ENCODE results near the gene MTX1. TPM values are rescaled to one million over a fixed set of nuclear protein-coding genes. Genes with fewer than 3 reads are reported as not detected.

The MTX1 gene
- total and polyA plus RNA-seq, 12 donors = 26.7 to 111 (median 45.9) TPM

DNA sequence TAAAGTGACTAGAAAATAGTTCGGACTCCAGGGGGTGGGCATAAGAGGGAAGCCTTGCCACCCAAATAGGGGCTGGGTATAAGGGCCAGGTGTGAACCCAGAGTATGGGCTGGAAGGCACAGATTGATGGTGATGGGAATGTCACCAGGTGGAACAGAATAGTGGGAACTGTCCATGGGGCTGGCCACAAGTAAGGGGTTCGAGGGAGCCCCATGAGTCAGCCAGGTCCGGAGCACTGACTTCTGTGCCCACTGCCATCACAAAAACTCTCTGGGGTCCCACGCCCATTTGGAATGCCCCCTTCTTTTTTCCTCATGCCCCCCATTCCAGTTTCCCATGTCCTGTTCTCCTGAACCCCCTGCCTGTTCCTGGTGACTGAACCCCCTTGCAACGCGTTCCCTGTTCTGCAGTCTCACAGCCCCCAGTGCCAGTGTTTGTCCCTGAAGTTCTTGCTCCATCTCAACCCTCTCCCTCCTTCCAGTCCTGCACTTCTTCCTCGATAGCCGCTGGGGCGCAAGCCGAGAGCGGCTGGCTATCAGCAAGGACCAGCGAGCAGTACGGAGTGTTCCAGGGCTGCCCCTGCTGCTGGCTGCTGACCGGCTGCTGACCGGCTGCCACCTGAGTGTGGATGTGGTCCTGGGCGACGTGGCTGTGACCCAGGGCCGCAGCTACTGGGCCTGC, 27.0 kb upstream of the MTX1 start:
- Histone ChIP-seq H3K9me3 (replicated peaks in 1 of 3) (no peaks in the 10 kb centered on the region), H3K27ac (no peak overlapping the region), H3K27me3 (no peaks in the 10 kb centered on the region), H3K4me1 (replicated peaks in 1 of 2) (peaks cover 0 to 5% of the 10 kb centered on the region in 2 donors), H3K36me3 (replicated peaks in 1 of 2) (no peaks in the 10 kb centered on the region), H3K4me3 (no peak overlapping the region)
- intact Hi-C loops (cut with DNase I) = no loop called here
- 80 to 87% (median 83%) methylated on average over 12 to 18 of the region's 18 CpGs for WGBS, 4 donors
- TF ChIP-seq, protein P1, sequence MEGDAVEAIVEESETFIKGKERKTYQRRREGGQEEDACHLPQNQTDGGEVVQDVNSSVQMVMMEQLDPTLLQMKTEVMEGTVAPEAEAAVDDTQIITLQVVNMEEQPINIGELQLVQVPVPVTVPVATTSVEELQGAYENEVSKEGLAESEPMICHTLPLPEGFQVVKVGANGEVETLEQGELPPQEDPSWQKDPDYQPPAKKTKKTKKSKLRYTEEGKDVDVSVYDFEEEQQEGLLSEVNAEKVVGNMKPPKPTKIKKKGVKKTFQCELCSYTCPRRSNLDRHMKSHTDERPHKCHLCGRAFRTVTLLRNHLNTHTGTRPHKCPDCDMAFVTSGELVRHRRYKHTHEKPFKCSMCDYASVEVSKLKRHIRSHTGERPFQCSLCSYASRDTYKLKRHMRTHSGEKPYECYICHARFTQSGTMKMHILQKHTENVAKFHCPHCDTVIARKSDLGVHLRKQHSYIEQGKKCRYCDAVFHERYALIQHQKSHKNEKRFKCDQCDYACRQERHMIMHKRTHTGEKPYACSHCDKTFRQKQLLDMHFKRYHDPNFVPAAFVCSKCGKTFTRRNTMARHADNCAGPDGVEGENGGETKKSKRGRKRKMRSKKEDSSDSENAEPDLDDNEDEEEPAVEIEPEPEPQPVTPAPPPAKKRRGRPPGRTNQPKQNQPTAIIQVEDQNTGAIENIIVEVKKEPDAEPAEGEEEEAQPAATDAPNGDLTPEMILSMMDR (IDR thresholded peaks at IDR 0.05) = no peak
- no peak for TF ChIP-seq POLR2A (IDR thresholded peaks at IDR 0.05)
- DNase-seq = peak in 2 of 7 donors; percentile 9 to 10

DNA sequence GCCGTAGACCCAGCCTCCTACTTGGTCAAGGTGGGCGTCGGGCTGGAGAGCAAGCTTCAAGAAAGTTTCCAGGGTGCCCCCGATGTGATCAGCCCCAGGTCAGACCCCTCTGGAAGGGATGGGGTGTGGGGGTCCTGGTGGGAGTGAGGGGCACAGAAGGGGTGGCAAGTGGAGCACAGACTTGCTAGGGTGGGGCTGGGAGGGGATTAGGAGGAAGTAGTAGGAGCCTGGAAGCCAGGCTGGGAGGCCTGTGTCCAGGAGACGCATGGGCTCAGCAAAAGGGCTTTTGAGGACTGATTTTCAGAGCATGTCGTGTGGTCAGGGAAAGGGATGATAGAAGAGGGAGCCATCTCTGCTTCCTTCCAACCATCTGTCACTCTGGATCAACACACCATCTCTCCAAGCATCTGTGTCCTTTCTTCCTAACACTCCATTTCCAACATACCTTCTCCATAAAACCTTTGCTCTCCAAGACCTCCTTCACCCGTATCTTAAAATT, 26.4 kb upstream of the MTX1 start:
- Histone ChIP-seq H3K4me3 (no peak overlapping the region), H3K27me3 (no peaks in the 10 kb centered on the region), H3K9me3 (replicated peaks in 1 of 3) (no peaks in the 10 kb centered on the region), H3K36me3 (replicated peaks in 1 of 2) (no peaks in the 10 kb centered on the region), H3K4me1 (replicated peaks in 1 of 2) (no peaks in the 10 kb centered on the region), H3K27ac (no peak overlapping the region)
- DNase-seq = peak in 2 of 7 donors; percentile 10 to 12
- intact Hi-C loops (cut with DNase I) = no loop called here
- TF ChIP-seq, protein P1 (IDR thresholded peaks at IDR 0.05) = no peak
- no peak for TF ChIP-seq POLR2A (IDR thresholded peaks at IDR 0.05)
- 71 to 88% (median 81%) methylated on average over 3 to 7 of the region's 7 CpGs for WGBS, 4 donors

DNA sequence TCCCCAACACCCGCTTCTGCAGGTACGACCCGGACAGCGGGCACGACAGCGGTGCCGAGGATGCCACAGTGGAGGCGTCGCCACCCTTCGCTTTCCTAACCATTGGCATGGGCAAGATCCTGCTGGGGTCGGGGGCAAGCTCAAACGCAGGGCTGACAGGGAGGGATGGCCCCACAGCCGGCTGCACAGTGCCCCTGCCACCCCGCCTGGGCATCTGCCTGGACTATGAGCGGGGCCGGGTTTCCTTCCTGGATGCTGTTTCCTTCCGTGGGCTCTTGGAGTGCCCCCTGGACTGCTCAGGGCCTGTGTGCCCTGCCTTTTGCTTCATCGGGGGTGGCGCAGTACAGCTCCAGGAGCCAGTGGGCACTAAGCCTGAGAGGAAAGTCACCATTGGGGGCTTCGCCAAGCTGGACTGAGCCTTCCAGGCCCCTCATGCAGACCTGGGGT, 24.7 kb upstream of the MTX1 start:
- 83 to 90% (median 86%) methylated on average over 10 to 20 of the region's 20 CpGs for WGBS, 4 donors
- TF ChIP-seq POLR2A (IDR thresholded peaks at IDR 0.05) = no peak
- TF ChIP-seq, protein P1 (IDR thresholded peaks at IDR 0.05) = no peak
- Histone ChIP-seq H3K36me3 (replicated peaks in 1 of 2) (no peaks in the 10 kb centered on the region), H3K4me1 (replicated peaks in 1 of 2) (no peaks in the 10 kb centered on the region), H3K4me3 (no peak overlapping the region), H3K27me3 (no peaks in the 10 kb centered on the region), H3K9me3 (replicated peaks in 1 of 3) (no peaks in the 10 kb centered on the region), H3K27ac (no peak overlapping the region)
- intact Hi-C loops (cut with DNase I) = no loop called here
- DNase-seq = peak in 1 of 7 donors; percentile 13

DNA sequence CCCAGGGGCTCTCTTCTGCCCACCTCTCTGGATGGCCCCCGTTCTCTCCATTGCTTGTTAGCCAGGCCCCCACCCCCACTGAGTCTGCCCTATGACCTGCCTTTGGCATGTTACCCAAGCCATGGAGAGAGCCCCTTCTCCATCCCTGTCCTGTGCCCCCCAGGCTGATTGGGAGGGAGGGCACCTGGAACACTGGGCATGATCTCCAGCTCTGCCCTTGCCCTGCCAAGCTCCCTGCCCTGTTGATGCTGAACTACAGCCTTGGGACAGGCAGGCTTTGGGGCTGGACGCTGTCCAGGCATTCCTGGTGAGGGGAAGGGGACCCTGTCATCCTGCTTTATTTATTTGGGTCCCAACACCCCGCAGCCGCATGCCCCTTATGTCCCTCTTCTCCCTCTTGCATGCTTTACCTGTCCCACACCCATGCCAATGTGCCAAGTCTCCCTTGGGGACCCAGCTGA, 24.1 kb upstream of the MTX1 start:
- TF ChIP-seq POLR2A (IDR thresholded peaks at IDR 0.05) = no peak
- TF ChIP-seq, protein P1 (IDR thresholded peaks at IDR 0.05) = no peak
- peak in 1 of 7 donors; percentile 13 for DNase-seq
- intact Hi-C loops (cut with DNase I) = no loop called here

More for the DNA sequence above, 24.1 kb upstream of the MTX1 start:
- H3K4me3 ChIP-seq = no peak overlapping the region
- no peaks in the 10 kb centered on the region for H3K4me1 ChIP-seq (replicated peaks in 1 of 2)
- no peaks in the 10 kb centered on the region for H3K36me3 ChIP-seq (replicated peaks in 1 of 2)
- H3K27me3 ChIP-seq = no peaks in the 10 kb centered on the region
- 75 to 92% (median 90%) methylated on average over 2 to 4 of the region's 4 CpGs for WGBS, 4 donors
- H3K9me3 ChIP-seq (replicated peaks in 1 of 3) = no peaks in the 10 kb centered on the region
- no peak overlapping the region for H3K27ac ChIP-seq

Measured in adrenal gland (tissue), 12 donors.